Activated naive CD8-positive, alpha-beta T cell treated with anti-CD3 and anti-CD28 coated beads, Interleukin-2, amount 10 ng/mL, durations not matched to agents 7 days and 5 days (primary cell): ENCODE results near the gene OTOF. TPM values are rescaled to one million over a fixed set of nuclear protein-coding genes. Genes with fewer than 3 reads are reported as not detected.

Source experiments
- ATAC-seq: fragments of 150-1000 bp; cut with Tn5 transposase; one replicate; pipeline ENCODE4 v1.10.0; 2021; ENCODE audit warnings: low read depth, moderate library complexity
- POLR2A ChIA-PET: fragments of 350-600 bp; sonication (Branson Sonifier 250); formaldehyde crosslinking; loops from one replicate; lab custom pipeline; 2021; ENCODE audit warnings: antibody characterized with exemption; lab: Charles Lee
- DNase-seq: peaks from one replicate; pipeline ENCODE4 v3.0.0; 2021
- H3K27ac Mint-ChIP-seq: one replicate; pipeline ENCODE4 v1.8.0; 2022; ENCODE audit warnings: mild to moderate bottlenecking, mixed read lengths
- H3K27me3 Mint-ChIP-seq: one replicate; pipeline ENCODE4 v1.8.0; 2022; ENCODE audit warnings: mild to moderate bottlenecking, moderate library complexity, mixed read lengths
- H3K36me3 Mint-ChIP-seq: one replicate; pipeline ENCODE4 v1.8.0; 2021; ENCODE audit warnings: mild to moderate bottlenecking, mixed read lengths
- H3K4me1 Mint-ChIP-seq: one replicate; pipeline ENCODE4 v1.8.0; 2021; ENCODE audit warnings: mixed read lengths
- H3K4me3 Mint-ChIP-seq: one replicate; pipeline ENCODE4 v1.8.0; 2022; ENCODE audit warnings: mild to moderate bottlenecking, moderate library complexity, mixed read lengths
- H3K9me3 Mint-ChIP-seq: one replicate; pipeline ENCODE4 v1.8.0; 2021; ENCODE audit warnings: mixed read lengths
- total RNA-seq, 2 experiments: library from RNA; stranded (reverse); gene quantifications; one replicate each; pipeline ENCODE4 v1.2.3, GENCODE V29; 2021

OTOF gene
- total RNA-seq, 2 experiments from 2014 or later: 58.0 to 59.9 TPM

GRCh38 chr2:26410764-26411243 is 67.1 kb downstream of the OTOF start:
- H3K4me1 Mint-ChIP-seq: peaks cover 12% of the 10 kb centered on the region
- H3K9me3 Mint-ChIP-seq: peaks cover 1% of the 10 kb centered on the region
- peaks cover 2% of the 10 kb centered on the region for H3K36me3 Mint-ChIP-seq
- H3K4me3 Mint-ChIP-seq: no peak overlapping the region
- H3K27ac Mint-ChIP-seq: no peak overlapping the region
- POLR2A ChIA-PET: no interaction called here
- DNase-seq (no peak), ATAC-seq (no peak)
- peaks cover 19% of the 10 kb centered on the region for H3K27me3 Mint-ChIP-seq

GRCh38 chr2:26409785-26410184 is 68.1 kb downstream of the OTOF start:
- Mint-ChIP-seq H3K27me3 (peaks cover 20% of the 10 kb centered on the region), H3K4me1 (peaks cover 12% of the 10 kb centered on the region), H3K27ac (no peak overlapping the region), H3K4me3 (no peak overlapping the region), H3K36me3 (peaks cover 2% of the 10 kb centered on the region), H3K9me3 (peaks cover 1% of the 10 kb centered on the region)
- POLR2A ChIA-PET: no interaction called here
- no peak for ATAC-seq
- DNase-seq: no peak

GRCh38 chr2:26407526-26407925 is 70.4 kb downstream of the OTOF start:
- Mint-ChIP-seq H3K9me3 (peaks cover 1% of the 10 kb centered on the region), H3K27me3 (peaks cover 22% of the 10 kb centered on the region), H3K4me1 (peaks cover 12% of the 10 kb centered on the region), H3K4me3 (no peak overlapping the region), H3K27ac (no peak overlapping the region), H3K36me3 (peaks cover 2% of the 10 kb centered on the region)
- DNase-seq (no peak), ATAC-seq (no peak)
- POLR2A ChIA-PET: no interaction called here

Other genes starting within 250 kb of the OTOF start
- 100 to 1,000 TPM; 104 to 113 TPM for gene HADHA, start 233.5 kb downstream of the OTOF start, total RNA-seq
- gene HADHB, start 233.2 kb downstream of the OTOF start, total RNA-seq: 10 to 100 TPM; 68.1 to 72.7 TPM
- 10 to 100 TPM; 26.4 TPM for gene SELENOI, start 132.0 kb downstream of the OTOF start, total RNA-seq
- gene ADGRF3, start 131.3 kb downstream of the OTOF start, total RNA-seq: 1 to 10 TPM; 5.7 to 7.0 TPM
- not detected for gene DRC1, start 76.2 kb downstream of the OTOF start, total RNA-seq
- not detected for gene CIB4, start 163.2 kb upstream of the OTOF start, total RNA-seq
- gene KCNK3, start 214.6 kb upstream of the OTOF start, total RNA-seq: not detected